ENCODE data around the gene DCAF8. TPM values are rescaled to one million over a fixed set of nuclear protein-coding genes. Genes with fewer than 3 reads are reported as not detected.

Gene DCAF8
- total RNA-seq, 6 experiments from 2014 or later, result 80.2 to 137 (median 110) TPM

GRCh38 chr1:160307118-160307791 is 44.9 kb upstream of the DCAF8 start:
- Histone ChIP-seq H3K4me1 (no peaks in the 10 kb centered on the region), H3K36me3 (peaks cover 26 to 100% (median 57%) of the 10 kb centered on the region in 4 donors), H3K9me3 (no peaks in the 10 kb centered on the region), H3K27ac (no peak overlapping the region), H3K27me3 (no peaks in the 10 kb centered on the region), H3K4me3 (no peak overlapping the region)
- intact Hi-C loops (cut with DNase I), result no loop called here
- ATAC-seq (no peak), DNase-seq (no peak)
- no peak for TF ChIP-seq POLR2A (IDR thresholded peaks at IDR 0.05)
- no peak for TF ChIP-seq CTCF (IDR thresholded peaks at IDR 0.05)
- 83% methylated on average over 11 of the region's 13 CpGs for WGBS (ENCODE audit: insufficient coverage, low coverage, low lambda C conversion rate, missing lambda C conversion rate)

DNA sequence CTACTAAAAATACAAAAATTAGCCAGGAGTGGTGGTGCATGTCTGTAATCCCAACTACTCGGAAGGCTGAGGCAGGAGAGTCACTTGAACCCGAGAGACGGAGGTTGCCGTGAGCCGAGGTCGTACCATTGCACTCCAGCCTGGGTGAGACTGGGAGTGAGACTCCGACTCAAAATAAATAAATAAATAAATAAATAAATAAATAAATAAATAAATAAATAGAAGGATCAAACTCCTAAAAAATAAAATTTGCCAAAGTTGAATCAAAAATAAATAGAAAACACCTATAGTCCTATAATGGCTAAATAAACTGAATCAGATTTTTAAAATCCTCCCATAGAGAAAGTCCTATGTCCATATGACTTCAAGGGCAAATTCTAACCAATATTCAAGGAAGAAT is 37.8 kb upstream of the DCAF8 start:
- TF ChIP-seq POLR2A (IDR thresholded peaks at IDR 0.05) (no peak), CTCF (IDR thresholded peaks at IDR 0.05) (no peak)
- Histone ChIP-seq H3K27ac (no peak overlapping the region), H3K27me3 (no peaks in the 10 kb centered on the region), H3K4me1 (no peaks in the 10 kb centered on the region), H3K9me3 (no peaks in the 10 kb centered on the region), H3K4me3 (no peak overlapping the region), H3K36me3 (peaks cover 27 to 100% (median 49%) of the 10 kb centered on the region in 4 donors)
- intact Hi-C loops (cut with DNase I), result no loop called here
- 90% methylated on average over 7 of the region's 7 CpGs for WGBS (ENCODE audit: insufficient coverage, low coverage, low lambda C conversion rate, missing lambda C conversion rate)
- ATAC-seq (no peak), DNase-seq (no peak)

GRCh38 chr1:160296036-160296435 is 33.7 kb upstream of the DCAF8 start:
- DNase-seq (no peak), ATAC-seq (no peak)
- Histone ChIP-seq H3K4me1 (peaks cover 0 to 20% (median 0%) of the 10 kb centered on the region in 4 donors), H3K4me3 (no peak overlapping the region), H3K9me3 (no peaks in the 10 kb centered on the region), H3K27ac (no peak overlapping the region), H3K36me3 (peaks cover 31 to 100% (median 62%) of the 10 kb centered on the region in 4 donors), H3K27me3 (no peaks in the 10 kb centered on the region)
- 89% methylated on average over 1 of the region's 1 CpG for WGBS (ENCODE audit: insufficient coverage, low coverage, low lambda C conversion rate, missing lambda C conversion rate)
- TF ChIP-seq POLR2A (IDR thresholded peaks at IDR 0.05), result no peak
- intact Hi-C loops (cut with DNase I), result no loop called here

DNA sequence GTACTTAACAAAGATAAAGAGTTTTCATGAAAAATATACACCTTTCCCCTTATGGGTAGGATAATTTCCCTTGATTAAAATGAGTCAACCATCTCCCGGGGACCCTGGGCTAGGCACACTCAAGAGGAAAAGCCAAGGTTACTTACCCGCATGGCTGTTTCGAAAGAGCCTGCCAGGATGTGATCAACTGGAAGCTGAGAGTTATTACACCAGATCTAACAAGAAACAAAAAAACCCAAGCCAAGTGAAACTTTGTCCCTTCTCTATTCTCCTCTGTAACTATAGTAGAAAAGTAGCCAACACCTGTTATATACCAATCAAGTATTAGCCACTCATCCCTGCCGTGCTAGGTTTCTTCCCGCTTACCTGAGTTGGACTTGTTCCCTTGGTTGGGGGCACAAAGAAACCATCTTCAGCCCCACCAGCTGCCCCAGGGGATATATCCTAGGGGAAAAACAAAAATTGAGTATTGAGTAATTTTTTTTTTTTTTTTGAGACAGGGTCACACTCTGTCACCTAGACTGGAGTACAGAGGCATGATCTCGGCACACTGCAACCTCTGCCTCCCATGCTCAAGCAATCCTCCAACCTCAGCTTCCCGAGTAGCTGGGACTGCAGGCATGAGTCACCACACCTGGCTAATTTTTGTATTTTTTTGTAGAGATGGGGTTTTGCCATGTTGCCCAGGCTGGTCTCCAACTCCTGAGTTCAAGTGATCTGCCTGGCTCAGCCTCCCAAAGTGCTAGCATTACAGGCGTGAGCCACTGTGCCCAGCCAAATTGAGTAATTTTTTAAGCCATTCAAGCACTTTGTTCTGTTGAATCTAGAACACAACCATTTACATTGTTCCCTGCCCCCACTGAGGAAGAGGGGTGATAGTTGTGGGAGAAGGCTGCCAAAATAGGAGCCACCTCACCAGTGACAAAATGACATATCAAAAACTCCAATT is 30.9 kb upstream of the DCAF8 start:
- peak overlapping the region in 1 of 3 donors; percentile 51 for H3K27ac ChIP-seq
- DNase-seq (peak in 2 of 3 donors; percentile 23 to 65), ATAC-seq (peak; percentile 24 to 71 (median 34))
- no peak overlapping the region for H3K4me3 ChIP-seq
- no peaks in the 10 kb centered on the region for H3K27me3 ChIP-seq
- intact Hi-C loops (cut with DNase I), result loop anchor here in 1 of 2 donors (5.0 kb wide), 1 partner anchor 101 kb away; the partner anchor contains the start of gene CASQ1
- peaks cover 30 to 99% (median 61%) of the 10 kb centered on the region in 4 donors for H3K36me3 ChIP-seq
- TF ChIP-seq POLR2A (IDR thresholded peaks at IDR 0.05), result no peak
- no peaks in the 10 kb centered on the region for H3K9me3 ChIP-seq
- 42% methylated on average over 8 of the region's 8 CpGs for WGBS (ENCODE audit: insufficient coverage, low coverage, low lambda C conversion rate, missing lambda C conversion rate)
- H3K4me1 ChIP-seq, result peaks cover 0 to 20% (median 0%) of the 10 kb centered on the region in 4 donors
